Measurements from ENCODE around the gene ABHD17C. TPM values are rescaled to one million over a fixed set of nuclear protein-coding genes. Genes with fewer than 3 reads are reported as not detected.

The ABHD17C gene
- total RNA-seq, 1 donor: 0.84 TPM

DNA sequence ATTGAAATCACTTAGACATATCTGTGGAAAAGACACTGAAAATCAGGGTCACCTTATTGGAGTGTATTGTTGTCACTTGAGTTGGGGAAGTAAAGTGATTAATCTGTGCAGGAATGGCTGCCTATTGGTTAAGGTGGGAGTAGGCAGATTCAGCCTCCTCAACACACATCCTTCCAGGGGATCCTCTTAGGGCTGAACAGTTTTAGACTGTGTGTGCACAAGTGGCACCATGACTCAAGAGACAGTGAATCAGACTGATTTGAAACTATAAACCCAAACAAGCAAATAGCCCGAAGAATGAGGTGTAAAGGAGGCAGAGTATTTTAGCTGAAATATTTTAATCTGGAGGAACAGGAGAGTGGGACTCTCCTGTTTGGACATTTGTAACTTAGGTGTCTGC lies 4.9 kb downstream of the ABHD17C start:
- H3K4me1 ChIP-seq (ENCODE audit: insufficient read depth, low read length): peaks cover 16% of the 10 kb centered on the region
- no peak overlapping the region for H3K4me3 ChIP-seq (ENCODE audit: low read length)
- H3K27me3 ChIP-seq (ENCODE audit: insufficient read depth, low read length): no peaks in the 10 kb centered on the region
- H3K9me3 ChIP-seq (ENCODE audit: low read depth, low read length): no peaks in the 10 kb centered on the region

DNA sequence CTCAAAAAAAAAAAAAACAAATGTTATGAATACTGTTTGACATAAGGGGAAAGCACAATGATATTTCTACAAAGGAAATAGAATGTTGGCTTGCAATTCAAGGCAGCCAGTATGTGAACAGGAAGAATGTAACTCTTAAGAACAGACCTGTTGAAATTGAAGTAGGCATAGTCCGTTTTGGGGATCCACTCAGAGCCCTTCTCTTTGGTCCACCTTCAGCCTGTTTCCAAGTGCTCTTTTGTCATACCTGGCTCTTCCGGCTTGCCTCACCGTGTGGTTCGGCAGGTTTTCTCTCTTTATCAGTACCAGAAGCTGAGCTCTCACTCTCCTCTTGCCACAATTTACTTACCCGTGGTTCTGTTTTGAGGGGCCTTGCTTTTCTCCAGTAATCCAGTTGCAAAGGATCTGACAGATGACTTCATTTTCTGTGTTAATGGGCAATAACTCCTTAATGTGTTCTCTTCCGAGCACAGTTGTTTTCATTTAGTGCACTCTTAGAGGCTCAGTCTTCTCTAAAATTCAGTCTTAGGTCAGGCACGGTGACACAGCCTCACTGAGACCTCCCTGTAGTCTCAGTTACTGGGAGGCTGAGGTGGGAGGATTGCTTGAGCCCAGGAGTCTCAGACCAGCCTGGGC lies 6.7 kb downstream of the ABHD17C start:
- peaks cover 3% of the 10 kb centered on the region for H3K4me1 ChIP-seq (ENCODE audit: insufficient read depth, low read length)
- H3K4me3 ChIP-seq (ENCODE audit: low read length): no peak overlapping the region
- H3K27me3 ChIP-seq (ENCODE audit: insufficient read depth, low read length): no peaks in the 10 kb centered on the region

DNA sequence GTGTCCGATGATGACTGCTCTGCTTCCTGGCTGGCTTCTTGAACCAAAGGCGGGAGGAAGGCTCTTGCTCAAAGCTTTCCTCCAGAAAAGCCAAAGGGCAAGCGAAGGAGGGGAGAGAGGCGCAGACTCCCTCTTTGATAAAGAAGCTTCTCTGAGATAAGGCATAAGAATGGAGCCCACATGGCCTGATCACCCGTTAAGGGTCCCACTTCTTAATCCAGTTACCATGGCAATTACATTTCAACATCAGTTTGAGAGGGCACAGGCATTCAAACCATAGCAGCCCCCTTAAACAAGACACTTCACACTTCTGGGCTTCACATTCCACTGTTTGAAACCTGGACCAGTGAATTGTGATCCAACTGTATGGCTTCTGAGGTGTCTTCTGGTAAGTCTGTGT lies 8.0 kb downstream of the ABHD17C start:
- H3K9me3 ChIP-seq (ENCODE audit: low read depth, low read length): no peaks in the 10 kb centered on the region
- H3K4me3 ChIP-seq (ENCODE audit: low read length): no peak overlapping the region
- no peaks in the 10 kb centered on the region for H3K4me1 ChIP-seq (ENCODE audit: insufficient read depth, low read length)
- H3K27me3 ChIP-seq (ENCODE audit: insufficient read depth, low read length): no peaks in the 10 kb centered on the region

More for the DNA sequence above, 6.7 kb downstream of the ABHD17C start:
- H3K9me3 ChIP-seq (ENCODE audit: low read depth, low read length): no peaks in the 10 kb centered on the region

DNA sequence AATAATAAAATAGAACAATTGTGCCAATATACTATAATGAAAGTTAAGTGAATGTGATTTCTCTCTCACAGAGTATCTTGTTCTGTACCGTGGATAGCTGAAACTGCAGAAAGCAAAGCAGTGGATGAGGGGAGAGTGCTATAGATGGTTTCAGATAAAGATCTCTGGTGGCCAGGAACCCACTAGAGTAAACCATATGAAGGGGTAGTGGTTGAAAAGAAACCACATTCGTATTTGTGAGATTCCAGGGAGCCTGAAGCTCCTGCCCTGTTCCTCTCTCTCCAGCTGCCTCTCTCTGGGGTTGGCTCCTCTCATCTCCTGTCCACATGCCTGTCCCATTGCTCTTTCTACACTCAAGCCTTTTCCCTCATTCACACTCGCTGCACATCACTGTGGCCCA lies 8.9 kb downstream of the ABHD17C start:
- no peaks in the 10 kb centered on the region for H3K4me1 ChIP-seq (ENCODE audit: insufficient read depth, low read length)
- H3K4me3 ChIP-seq (ENCODE audit: low read length): no peak overlapping the region

DNA sequence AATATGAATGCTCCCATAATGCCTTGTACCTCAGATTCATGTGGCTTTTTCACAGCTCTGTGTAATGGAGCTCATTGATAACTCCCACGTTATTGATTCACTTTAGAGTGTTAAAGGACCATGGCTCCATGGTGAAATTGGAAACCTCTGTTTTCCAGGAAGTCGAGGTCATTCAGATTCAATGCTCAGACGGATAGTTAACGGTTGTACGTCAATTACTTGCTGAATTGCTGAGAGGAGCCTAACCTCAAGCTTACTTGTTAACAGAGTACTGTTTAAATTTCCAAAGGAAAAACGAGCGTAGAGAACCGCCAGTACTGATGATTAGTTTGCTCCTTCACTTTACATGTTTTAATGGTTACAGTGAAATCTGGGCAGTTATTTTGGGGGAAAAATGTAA lies 11.1 kb downstream of the ABHD17C start:
- H3K4me1 ChIP-seq (ENCODE audit: insufficient read depth, low read length): no peaks in the 10 kb centered on the region
- no peaks in the 10 kb centered on the region for H3K27me3 ChIP-seq (ENCODE audit: insufficient read depth, low read length)
- H3K9me3 ChIP-seq (ENCODE audit: low read depth, low read length): no peaks in the 10 kb centered on the region
- H3K4me3 ChIP-seq (ENCODE audit: low read length): no peak overlapping the region

More for the DNA sequence above, 8.9 kb downstream of the ABHD17C start:
- Histone ChIP-seq H3K27me3 (ENCODE audit: insufficient read depth, low read length) (no peaks in the 10 kb centered on the region), H3K9me3 (ENCODE audit: low read depth, low read length) (no peaks in the 10 kb centered on the region)

DNA sequence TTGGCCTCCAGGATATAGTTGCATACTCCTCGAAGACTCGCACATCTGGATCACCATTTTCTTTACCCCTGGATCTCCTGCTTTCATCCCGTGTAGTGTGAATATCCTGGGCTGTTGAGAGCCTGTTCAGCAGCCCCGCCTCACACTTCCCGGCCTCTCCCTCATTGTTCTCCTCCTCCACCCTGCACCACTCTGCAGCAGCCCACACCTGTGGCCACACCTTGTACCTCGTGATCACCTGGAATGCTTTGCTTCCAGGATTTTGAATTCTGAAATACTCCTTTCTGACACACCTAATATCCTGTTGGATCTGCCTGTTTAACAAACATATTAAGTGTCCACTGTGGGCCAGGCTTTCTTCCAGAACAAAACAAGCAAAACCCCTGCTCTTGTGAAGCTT lies 14.4 kb downstream of the ABHD17C start:
- no peaks in the 10 kb centered on the region for H3K4me1 ChIP-seq (ENCODE audit: insufficient read depth, low read length)
- no peaks in the 10 kb centered on the region for H3K27me3 ChIP-seq (ENCODE audit: insufficient read depth, low read length)
- H3K4me3 ChIP-seq (ENCODE audit: low read length): no peak overlapping the region
- no peaks in the 10 kb centered on the region for H3K9me3 ChIP-seq (ENCODE audit: low read depth, low read length)

DNA sequence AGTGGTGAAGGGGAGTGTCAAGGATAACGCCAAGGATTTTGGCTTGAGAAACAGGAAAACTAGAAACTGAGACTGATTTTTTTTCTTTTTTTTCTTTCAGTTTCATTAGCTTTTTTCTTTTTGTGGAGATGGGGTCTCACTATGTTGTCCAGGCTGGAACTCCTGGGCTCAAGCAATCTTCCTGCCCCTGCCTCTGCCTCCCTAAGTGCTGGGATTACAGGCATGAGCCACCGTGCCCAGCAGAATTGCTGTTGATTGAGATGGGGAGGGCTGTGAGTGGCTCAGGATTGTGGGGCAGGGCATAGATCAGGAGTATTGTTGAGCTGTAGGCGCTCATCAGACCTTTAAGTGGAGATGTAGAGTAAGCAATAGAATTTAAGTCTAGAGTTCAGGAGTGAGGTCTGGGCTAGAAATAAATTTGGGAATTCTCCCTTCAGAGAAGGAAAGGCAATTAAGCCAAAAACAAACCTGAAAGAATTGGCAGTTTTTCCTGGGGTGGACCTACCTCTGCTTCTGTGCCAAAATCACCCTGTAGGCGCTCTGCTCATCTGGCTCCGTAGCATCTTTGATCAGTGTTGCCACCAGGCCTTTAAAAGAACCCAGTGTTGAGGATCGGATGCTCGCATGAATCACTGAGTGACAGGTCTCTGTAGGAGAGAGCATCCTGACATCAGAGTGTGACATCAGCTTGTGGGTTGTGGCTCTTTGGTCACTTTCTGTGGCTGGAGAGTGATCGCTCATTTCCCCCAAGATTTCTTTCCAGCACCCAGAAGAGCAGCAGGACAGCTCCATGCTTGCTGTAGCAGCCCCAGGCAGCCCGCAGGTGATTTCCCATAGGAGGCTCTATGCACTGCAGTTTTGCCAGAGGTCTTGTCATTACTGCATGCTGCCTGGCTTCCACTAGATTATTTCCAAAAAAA lies 15.8 kb downstream of the ABHD17C start:
- no peaks in the 10 kb centered on the region for H3K4me1 ChIP-seq (ENCODE audit: insufficient read depth, low read length)
- no peaks in the 10 kb centered on the region for H3K9me3 ChIP-seq (ENCODE audit: low read depth, low read length)
- no peak overlapping the region for H3K4me3 ChIP-seq (ENCODE audit: low read length)
- H3K27me3 ChIP-seq (ENCODE audit: insufficient read depth, low read length): no peaks in the 10 kb centered on the region

DNA sequence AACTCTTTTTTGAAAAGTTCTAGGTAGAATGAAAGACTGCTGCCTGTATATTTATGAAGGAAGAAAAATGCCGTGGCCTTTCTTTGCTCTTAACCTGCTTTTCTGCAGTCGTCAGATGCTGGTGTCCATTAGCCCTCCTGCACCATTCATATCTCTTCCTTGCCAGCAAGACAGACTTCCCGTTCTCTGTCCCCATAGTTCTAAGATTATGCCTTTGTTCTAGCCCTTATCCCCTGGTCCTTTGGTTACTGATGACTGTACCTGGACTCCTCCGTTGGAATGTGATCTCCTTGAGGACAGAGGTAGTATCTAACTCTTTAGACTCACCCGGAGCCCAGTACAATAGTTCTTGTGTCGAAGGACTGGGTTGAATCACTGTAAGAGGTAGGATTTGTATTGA lies 16.8 kb downstream of the ABHD17C start:
- Histone ChIP-seq H3K4me1 (ENCODE audit: insufficient read depth, low read length) (no peaks in the 10 kb centered on the region), H3K9me3 (ENCODE audit: low read depth, low read length) (no peaks in the 10 kb centered on the region), H3K4me3 (ENCODE audit: low read length) (no peak overlapping the region), H3K27me3 (ENCODE audit: insufficient read depth, low read length) (no peaks in the 10 kb centered on the region)

DNA sequence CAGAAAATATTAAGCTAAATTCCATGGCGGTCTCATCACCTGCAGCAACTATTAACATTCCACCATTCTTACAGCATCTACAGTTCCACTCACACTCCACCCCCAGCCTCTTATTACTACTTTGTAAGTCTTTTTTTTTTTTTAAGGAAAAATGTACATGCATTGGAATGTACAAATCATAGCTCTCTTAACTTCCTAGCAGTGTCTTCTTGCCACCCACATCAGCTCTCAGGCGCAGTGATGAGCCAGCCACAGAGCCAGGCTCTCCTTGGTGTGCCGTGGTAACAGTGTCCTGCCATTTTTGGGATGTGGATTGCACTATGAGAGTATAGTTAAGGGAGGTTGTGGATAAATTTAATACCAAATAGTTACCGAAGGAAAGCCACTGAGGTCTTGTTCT lies 17.8 kb downstream of the ABHD17C start:
- Histone ChIP-seq H3K4me3 (ENCODE audit: low read length) (no peak overlapping the region), H3K4me1 (ENCODE audit: insufficient read depth, low read length) (no peaks in the 10 kb centered on the region), H3K9me3 (ENCODE audit: low read depth, low read length) (no peaks in the 10 kb centered on the region), H3K27me3 (ENCODE audit: insufficient read depth, low read length) (no peaks in the 10 kb centered on the region)

DNA sequence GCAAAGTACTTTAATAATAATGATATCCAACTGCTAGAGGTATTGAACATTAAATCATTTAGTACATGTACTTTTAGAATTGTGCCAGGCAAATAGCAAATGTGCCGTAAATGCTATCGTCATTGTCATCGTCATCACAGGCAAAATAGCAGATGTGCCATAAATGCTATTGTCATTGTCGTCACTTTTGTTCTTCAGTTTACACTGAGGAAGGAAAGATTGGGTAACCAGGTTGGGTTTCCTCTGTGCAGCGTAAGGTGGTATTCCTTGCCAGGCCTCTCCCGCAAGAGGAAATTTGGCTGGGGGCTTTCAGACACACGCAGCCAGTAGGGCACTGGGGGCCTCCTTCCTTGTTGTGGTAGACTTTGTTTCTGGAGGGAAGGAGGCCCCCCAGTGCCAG lies 26.4 kb downstream of the ABHD17C start:
- no peaks in the 10 kb centered on the region for H3K27me3 ChIP-seq (ENCODE audit: insufficient read depth, low read length)
- peaks cover 9% of the 10 kb centered on the region for H3K4me1 ChIP-seq (ENCODE audit: insufficient read depth, low read length)
- H3K9me3 ChIP-seq (ENCODE audit: low read depth, low read length): no peaks in the 10 kb centered on the region
- no peak overlapping the region for H3K4me3 ChIP-seq (ENCODE audit: low read length)

DNA sequence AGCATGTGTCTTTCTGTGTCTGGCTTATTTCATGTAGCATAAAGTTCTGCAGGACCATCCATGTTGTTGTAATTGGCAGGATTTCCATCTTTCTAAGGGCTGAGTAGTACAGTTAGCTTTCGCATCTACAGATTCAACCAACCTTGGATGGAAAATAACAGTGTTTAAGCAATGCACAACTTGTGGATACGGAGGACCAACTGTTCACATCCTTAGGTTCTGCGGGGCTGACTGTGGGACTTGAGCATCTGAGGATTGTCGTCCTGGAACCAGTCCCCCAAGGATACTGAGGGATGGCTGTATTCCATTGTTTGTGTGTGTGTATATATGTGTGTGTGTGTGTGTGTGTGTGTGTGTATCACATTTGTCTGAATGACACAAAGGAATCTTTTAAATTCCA lies 27.7 kb downstream of the ABHD17C start:
- no peak overlapping the region for H3K4me3 ChIP-seq (ENCODE audit: low read length)
- no peaks in the 10 kb centered on the region for H3K9me3 ChIP-seq (ENCODE audit: low read depth, low read length)

DNA sequence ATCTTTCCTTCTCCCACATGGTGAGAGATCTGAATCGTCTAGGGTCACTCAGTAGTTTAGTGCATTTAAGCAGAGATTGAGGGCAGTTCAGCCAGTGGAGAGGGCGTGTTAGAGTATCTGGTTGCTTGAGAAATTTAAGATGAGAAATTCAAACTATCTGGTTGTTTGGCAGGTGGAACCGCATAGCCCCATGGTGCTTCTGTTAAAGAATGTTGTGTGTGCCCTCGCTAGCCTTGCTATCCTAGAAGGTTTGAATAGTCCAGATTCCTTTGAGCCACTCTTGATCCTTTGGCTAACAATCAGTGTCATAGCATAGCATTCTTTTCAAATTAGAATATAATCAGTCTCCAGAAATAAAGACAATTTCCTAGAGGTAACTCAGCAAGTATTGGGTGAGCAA lies 32.1 kb downstream of the ABHD17C start:
- Histone ChIP-seq H3K4me3 (ENCODE audit: low read length) (no peak overlapping the region), H3K4me1 (ENCODE audit: insufficient read depth, low read length) (no peaks in the 10 kb centered on the region), H3K9me3 (ENCODE audit: low read depth, low read length) (no peaks in the 10 kb centered on the region), H3K27me3 (ENCODE audit: insufficient read depth, low read length) (no peaks in the 10 kb centered on the region)

More for the DNA sequence above, 27.7 kb downstream of the ABHD17C start:
- Histone ChIP-seq H3K27me3 (ENCODE audit: insufficient read depth, low read length) (no peaks in the 10 kb centered on the region), H3K4me1 (ENCODE audit: insufficient read depth, low read length) (peaks cover 9% of the 10 kb centered on the region)

DNA sequence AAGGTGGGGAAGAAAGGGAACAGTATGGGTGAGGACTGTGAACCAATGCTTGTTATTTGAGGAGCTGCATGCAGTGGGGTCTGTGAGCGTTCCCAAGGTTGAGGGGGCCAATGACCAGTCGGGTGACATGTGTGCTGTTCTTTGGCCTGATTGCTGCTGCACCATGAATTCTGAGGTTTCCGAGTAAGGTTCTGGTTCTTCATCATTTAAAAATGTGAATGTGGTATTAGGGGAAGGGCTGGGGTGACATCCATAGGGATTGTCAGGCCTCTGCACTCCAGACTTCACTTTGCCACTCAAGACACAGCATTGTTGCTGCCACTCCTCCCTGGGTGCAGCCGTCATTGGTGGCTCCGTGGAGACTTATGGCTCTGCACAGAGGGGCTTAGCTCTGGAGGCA lies 32.5 kb downstream of the ABHD17C start:
- Histone ChIP-seq H3K9me3 (ENCODE audit: low read depth, low read length) (no peaks in the 10 kb centered on the region), H3K4me3 (ENCODE audit: low read length) (no peak overlapping the region), H3K27me3 (ENCODE audit: insufficient read depth, low read length) (no peaks in the 10 kb centered on the region), H3K4me1 (ENCODE audit: insufficient read depth, low read length) (no peaks in the 10 kb centered on the region)

DNA sequence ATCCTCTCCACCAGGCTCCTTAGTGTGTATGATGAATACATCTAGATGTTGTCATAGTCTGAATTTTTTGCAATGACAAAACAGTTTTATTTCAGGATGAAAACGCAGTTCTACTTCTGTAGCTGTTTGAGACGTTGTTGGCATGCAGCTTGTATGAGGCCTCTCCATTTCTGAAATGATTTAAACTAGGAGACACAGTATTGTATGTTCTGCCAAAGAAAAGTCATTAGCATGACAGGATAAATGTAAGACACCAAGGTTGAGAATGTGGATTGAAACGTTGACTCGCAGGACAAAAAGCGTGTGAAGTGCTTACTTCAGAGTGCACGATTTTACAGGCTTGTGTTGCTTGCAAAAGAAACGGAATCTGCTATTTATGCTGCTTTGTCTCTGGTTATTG lies 35.3 kb downstream of the ABHD17C start:
- no peaks in the 10 kb centered on the region for H3K9me3 ChIP-seq (ENCODE audit: low read depth, low read length)
- no peak overlapping the region for H3K4me3 ChIP-seq (ENCODE audit: low read length)
- H3K4me1 ChIP-seq (ENCODE audit: insufficient read depth, low read length): no peaks in the 10 kb centered on the region
- H3K27me3 ChIP-seq (ENCODE audit: insufficient read depth, low read length): no peaks in the 10 kb centered on the region

DNA sequence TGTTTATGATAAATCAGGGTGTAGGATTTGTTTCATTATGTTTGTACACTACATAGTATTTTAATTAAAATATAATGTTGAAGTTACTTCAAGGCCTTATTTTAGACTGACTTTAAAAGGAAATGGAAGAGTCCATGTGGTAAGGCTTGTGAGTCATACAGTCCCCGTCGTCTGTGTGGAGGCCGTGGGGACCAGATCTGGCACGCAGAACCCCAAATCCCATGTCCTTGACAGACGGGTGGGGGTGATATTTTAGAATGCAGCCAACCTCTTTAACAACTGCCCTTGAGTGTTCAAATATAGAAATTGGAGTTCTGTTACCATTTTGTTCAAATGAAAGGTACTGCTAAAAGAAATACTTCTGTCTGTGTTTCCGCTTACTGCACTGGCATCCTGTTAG lies 35.8 kb downstream of the ABHD17C start:
- Histone ChIP-seq H3K4me1 (ENCODE audit: insufficient read depth, low read length) (no peaks in the 10 kb centered on the region), H3K4me3 (ENCODE audit: low read length) (no peak overlapping the region), H3K27me3 (ENCODE audit: insufficient read depth, low read length) (no peaks in the 10 kb centered on the region), H3K9me3 (ENCODE audit: low read depth, low read length) (no peaks in the 10 kb centered on the region)

DNA sequence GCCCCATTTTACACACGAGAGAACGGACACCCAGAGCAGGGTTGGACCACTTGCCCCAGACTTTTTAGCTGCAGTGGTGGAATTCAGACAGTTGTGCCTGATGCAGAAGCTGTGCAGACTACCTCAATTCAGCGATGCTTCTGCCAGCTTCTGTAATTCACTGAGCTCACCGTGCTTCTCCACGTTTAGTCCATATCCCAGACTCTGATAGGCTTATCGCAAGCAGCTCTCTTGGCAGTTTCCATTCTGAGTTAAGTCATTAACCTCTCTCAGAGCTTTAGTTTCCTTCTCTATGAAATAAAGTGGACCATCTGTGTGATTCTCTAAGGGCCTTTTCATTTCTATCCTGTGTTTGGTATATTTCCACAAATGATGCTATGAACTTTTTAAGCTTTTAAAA lies 37.1 kb downstream of the ABHD17C start:
- Histone ChIP-seq H3K4me1 (ENCODE audit: insufficient read depth, low read length) (no peaks in the 10 kb centered on the region), H3K9me3 (ENCODE audit: low read depth, low read length) (no peaks in the 10 kb centered on the region), H3K27me3 (ENCODE audit: insufficient read depth, low read length) (no peaks in the 10 kb centered on the region), H3K4me3 (ENCODE audit: low read length) (no peak overlapping the region)

Data from mononuclear cell (primary cell).